ENCODE measurements around the gene ZNF710.
"Not testable (repeated sequence)": the region's sequence is repeated elsewhere in the genome, so short reads cannot be mapped to it uniquely, and the experiment has no call there.

The ZNF710 gene

GRCh38 chr15:90058775-90059174 is 57.7 kb downstream of the ZNF710 start:
- no peak for DNase-seq (ENCODE audit: low read depth, low spot score)

- peak; percentile 95 for DNase-seq (ENCODE audit: low read depth, low spot score)
Measured at GRCh38 chr15:90059208-90059985, 58.3 kb downstream of the ZNF710 start.

DNA sequence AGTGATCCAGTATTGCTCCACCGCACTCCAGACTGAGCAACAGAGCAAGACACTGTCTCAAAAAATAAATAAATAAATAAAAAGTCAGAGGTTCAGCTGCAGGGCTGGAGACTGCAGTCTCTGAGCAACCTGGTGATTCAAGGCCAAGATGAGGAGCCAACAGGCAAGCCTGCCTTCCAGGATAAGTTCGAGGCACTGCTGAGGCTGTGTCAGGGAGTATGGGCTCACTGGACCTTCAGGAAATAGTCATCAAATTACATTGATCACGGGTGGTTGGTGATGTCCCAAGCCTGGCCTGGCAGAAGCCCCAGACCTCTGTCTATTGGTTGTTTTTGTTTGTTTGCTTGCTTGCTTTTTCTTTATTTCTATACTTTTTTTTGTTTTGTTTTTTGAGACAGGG is 59.7 kb downstream of the ZNF710 start:
- DNase-seq (ENCODE audit: low read depth, low spot score) = no peak

GRCh38 chr15:90062023-90062442 is 60.9 kb downstream of the ZNF710 start:
- peak; percentile 93 for DNase-seq (ENCODE audit: low read depth, low spot score)

- no peak for DNase-seq (ENCODE audit: low read depth, low spot score)
Measured at GRCh38 chr15:90062462-90062932, 61.4 kb downstream of the ZNF710 start.

- no peak for DNase-seq (ENCODE audit: low read depth, low spot score)
Measured at GRCh38 chr15:90062973-90063769, 62.0 kb downstream of the ZNF710 start.

DNA sequence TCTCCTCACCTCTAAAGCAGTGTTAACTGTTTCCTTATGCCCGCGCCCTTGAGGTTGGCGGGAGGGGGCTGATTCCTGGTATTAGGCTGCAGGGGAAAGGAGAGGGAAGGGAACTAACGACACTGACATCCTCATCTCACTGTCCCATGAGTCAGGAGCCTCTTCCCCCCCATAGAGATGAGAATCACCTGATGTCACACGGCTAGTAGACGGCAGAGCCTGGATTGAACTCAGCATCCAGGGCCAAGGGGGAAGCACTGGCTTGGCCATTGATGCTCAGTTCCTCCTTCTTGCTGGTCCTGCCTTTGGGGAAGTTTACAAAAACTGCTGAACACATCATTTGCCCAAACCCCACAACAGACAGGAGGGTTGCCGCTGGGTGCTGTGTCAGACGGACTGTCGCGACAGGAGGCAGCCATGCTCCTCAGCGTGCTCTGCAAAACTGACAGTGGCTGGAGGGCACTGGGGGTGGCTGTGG is 62.7 kb downstream of the ZNF710 start:
- DNase-seq (ENCODE audit: low read depth, low spot score) = no peak

DNA sequence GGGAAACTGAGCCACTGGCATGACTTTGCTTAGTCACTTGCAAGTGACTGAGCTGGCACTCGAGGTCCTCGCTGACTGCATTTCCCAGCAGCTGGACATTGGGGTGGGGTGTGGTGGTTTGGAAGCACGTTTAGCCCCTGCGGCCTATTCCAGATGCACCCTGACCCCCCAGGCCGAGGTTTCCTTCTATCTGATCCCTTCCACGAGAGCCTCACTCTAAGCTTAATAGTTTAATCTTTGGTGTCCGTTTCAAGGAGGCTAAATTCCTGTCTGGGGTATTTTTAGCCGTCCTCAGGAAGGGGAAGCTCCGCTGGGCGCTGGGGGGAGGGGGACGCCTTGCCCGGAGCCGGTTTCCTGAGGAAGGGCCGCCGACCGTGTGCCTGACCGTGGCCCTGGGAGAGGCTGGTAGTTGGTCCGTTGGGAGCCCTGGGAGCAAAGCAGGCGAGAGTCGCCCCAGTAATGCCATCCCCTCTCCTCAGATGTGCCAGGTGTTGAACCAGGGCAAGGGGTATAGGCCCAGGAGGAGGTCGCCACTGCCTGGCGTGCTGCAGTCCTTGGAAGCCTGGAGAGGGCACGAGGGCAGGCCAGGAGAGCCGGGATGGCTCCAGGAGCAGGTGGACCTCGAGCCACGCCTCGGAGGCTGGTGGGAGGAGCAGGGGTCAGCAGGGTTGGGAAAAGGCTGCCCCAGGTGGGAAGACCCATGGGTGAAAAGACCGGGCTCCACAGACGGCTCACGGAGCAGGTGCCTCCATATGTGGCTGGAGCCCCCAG is 64.0 kb downstream of the ZNF710 start:
- DNase-seq (ENCODE audit: low read depth, low spot score) = peak; percentile 30

DNA sequence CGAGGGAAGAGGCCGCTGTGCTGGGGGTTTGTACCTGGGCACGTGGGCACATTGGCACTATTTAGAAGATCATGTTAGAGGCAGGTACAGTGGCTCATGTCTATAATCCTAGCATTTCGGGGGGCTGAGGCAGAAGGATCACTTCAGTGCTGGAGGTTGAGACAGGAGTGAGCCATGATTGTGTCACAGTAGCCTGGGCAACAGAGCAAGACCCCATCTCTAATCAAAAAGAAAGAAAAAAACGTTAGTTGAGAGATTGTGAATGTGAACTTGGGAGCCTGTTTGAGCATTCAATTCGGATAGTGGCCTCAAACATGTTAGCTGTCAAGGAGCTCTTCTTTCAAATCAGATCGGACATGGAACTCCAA is 64.5 kb downstream of the ZNF710 start:
- DNase-seq (ENCODE audit: low read depth, low spot score) = no peak

GRCh38 chr15:90067181-90067952 is 66.2 kb downstream of the ZNF710 start:
- DNase-seq (ENCODE audit: low read depth, low spot score) = no peak

DNA sequence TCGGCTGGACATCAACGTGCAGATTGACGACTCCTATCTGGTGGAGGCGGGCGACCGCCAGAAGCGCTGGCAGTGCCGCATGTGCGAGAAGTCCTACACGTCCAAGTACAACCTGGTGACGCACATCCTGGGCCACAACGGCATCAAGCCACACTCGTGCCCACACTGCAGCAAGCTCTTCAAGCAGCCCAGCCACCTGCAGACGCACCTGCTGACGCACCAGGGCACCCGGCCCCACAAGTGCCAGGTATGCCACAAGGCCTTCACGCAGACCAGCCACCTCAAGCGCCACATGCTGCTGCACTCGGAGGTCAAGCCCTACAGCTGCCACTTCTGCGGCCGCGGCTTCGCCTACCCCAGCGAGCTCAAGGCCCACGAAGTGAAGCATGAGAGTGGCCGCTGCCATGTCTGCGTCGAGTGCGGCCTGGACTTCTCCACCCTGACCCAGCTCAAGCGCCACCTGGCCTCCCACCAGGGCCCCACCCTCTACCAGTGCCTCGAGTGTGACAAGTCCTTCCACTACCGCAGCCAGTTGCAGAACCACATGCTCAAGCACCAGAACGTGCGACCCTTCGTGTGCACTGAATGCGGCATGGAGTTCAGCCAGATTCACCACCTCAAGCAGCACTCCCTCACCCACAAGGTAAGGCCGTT is 67.0 kb downstream of the ZNF710 start:
- no peak for DNase-seq (ENCODE audit: low read depth, low spot score)

DNA sequence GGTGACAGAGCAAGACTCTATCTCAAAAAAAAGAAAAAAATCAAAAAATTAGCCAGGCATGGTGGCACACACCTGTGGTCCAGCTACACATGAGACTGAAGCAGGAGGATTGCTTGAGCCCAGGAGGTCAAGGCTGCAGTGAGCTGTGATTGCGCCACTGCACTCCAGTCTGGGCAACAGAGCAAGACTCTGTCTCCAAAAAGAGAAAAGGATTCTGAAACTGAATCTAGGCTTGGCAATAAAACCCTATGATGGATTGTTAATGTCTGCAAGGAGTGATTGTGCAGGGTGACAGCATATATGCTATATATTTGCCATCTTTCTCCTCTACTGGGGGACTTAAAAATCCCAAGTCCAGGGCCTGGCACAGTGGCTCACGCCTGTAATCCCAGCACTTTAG is 69.5 kb downstream of the ZNF710 start:
- DNase-seq (ENCODE audit: low read depth, low spot score) = not testable (repeated sequence)

GRCh38 chr15:90071220-90071807 is 70.2 kb downstream of the ZNF710 start:
- DNase-seq (ENCODE audit: low read depth, low spot score) = no peak

- DNase-seq (ENCODE audit: low read depth, low spot score) = peak; percentile 47
Measured at GRCh38 chr15:90072978-90073640, 72.0 kb downstream of the ZNF710 start.

DNA sequence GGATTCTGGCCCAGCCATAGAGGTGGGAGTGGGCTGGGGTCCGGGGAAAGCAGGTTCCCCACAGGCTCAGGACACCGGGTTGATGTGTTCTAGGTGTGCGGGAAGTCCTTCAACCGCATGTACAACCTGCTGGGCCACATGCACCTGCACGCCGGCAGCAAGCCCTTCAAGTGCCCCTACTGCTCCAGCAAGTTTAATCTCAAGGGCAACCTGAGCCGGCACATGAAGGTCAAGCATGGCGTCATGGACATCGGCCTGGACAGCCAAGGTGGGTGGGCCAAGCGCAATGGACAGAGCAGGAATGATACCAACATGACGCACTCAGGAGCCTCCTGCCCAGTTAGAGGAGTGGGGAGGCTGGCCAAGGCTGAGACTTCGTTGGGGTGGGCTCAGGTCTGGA is 72.9 kb downstream of the ZNF710 start:
- DNase-seq (ENCODE audit: low read depth, low spot score) = no peak

DNA sequence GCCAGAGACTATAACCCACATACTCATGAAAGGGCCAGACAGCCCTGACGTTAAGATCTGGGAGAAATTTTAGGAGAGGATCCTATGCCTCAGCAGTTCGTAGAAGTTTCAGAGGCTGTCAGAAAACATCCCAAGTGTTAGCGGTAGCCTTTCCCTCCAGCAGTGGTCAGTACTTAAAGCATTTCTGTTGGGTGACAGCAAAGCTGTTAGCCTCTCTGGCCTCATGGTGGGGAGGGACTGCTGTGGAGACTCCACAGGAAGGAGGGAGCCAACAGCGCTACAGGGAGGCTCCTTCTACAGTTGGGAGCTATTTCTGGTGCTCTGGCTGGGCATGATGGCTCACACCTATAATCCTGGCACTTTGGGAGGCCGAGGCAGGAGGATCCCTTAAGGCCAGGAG is 73.8 kb downstream of the ZNF710 start:
- no peak for DNase-seq (ENCODE audit: low read depth, low spot score)

DNA sequence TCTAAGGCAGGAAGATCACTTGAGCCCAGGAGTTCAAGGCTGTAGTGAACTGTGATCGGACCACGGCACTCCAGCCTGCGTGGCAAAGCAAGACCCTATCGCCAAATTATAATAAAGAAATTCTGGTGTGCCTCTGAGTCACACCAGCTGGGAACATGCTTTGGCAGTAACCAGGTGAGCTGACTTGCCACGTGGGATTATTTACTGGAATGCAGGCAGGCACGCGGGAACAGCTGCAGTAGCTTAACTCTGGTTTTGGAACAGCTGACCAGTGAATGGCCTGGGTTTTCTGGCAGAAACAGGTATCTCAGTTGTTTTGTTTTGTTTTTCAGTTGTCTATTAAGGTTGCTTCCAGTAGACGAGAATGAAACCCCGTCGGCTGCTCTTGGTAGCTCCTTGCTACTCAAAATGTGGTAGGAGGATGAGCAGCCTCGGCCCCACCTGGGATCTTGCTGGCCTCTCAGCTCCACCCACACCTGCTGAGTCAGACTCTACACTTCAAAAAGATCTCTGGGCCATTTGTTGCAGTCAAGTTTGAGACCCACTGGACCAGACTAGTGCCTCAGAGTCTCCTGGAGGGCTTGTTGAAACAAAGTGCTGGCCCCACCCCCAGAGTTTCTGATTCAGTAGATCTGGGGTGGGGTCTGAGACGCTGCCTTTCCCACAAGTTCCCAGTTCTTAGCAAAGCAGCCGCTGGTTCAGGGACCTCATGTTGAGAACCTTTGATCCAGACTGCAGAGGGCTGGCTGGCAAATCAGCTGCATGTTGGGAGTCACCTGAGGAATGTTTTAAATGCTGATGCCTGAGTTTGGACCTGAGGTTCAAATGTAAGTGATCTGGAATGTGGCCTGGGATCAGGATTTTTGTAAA is 74.5 kb downstream of the ZNF710 start:
- peak; percentile 82 for DNase-seq (ENCODE audit: low read depth, low spot score)

GRCh38 chr15:90076716-90077115 is 75.6 kb downstream of the ZNF710 start:
- peak; percentile 37 for DNase-seq (ENCODE audit: low read depth, low spot score)

DNA sequence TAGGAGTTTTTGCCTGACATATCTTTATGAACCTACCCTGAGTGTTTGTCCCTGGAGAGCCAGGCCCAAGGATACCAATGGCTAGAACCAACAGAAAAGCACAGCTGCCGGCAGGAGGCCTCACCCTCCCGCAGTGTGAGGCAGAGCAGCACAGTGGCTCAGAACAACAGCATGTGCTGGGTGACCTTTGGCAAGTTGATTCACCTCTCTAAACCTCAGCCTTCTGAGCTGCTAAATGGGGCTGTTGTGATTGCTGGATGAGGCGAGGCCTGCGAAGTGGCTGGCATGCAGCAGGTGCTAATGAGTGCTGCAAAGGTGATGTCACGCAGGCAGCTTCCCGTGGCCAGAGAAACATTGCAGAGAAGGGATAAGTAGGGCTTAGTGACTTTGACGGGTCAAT is 77.8 kb downstream of the ZNF710 start:
- no peak for DNase-seq (ENCODE audit: low read depth, low spot score)
